Astrocyte of the cerebellum (primary cell): Measurements from ENCODE around the gene PROP1.

ENCODE experiments used
- DNase-seq: peaks from one replicate; pipeline ENCODE4 v3.0.0-alpha.2; 2011; ENCODE audit warnings: low read depth
- H3K4me3 ChIP-seq: 2 replicates; pipeline ENCODE4 v1.5.1; 2011; ENCODE audit warnings: mild to moderate bottlenecking, low read depth, low read length, moderate library complexity
- in situ Hi-C: cut with HindIII; loops from 2 replicates; pipeline ENCODE4 v1.10.0; 2017; ENCODE audit warnings: low sequenced_read_pairs
- TF ChIP-seq, protein P1 (sequence below): IDR thresholded peaks from 2 replicates; pipeline ENCODE4 v1.5.1; 2012; ENCODE audit warnings: low read length, low read depth, moderate library complexity, mild to moderate bottlenecking; ENCODE audit errors: missing control alignments

Gene PROP1

DNA sequence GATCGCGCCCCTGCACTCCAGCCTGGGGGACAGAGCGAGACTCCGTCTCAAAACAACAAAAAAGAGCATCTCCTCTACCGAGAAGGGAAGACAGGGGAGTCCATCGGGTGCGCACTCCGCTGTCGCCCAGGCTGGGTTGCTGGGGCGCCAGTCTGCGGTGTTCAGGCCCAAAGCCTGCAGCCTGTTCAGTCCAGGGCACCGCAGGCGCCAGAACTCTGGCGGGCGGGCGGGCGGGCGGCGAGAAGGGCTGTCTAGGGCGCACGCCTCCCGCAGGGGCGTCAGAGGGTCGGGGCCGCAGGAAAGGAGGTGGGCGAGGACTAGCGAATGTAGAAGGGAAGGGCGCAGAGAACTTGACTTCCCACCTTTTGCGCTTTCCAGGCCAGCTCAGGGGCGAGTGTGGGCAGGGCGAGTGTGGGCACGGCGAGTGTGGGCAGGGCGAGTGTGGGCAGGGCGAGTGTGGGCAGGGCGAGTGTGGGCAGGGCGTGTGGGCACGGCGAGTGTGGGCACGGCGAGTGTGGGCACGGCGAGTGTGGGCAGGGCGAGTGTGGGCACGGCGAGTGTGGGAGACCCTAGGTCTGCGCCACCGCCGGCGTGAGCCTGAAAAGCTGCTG is 10.5 kb downstream of the PROP1 start:
- H3K4me3 ChIP-seq: no peak overlapping the region
- in situ Hi-C loops: no loop called here
- DNase-seq: no peak
- TF ChIP-seq, protein P1, sequence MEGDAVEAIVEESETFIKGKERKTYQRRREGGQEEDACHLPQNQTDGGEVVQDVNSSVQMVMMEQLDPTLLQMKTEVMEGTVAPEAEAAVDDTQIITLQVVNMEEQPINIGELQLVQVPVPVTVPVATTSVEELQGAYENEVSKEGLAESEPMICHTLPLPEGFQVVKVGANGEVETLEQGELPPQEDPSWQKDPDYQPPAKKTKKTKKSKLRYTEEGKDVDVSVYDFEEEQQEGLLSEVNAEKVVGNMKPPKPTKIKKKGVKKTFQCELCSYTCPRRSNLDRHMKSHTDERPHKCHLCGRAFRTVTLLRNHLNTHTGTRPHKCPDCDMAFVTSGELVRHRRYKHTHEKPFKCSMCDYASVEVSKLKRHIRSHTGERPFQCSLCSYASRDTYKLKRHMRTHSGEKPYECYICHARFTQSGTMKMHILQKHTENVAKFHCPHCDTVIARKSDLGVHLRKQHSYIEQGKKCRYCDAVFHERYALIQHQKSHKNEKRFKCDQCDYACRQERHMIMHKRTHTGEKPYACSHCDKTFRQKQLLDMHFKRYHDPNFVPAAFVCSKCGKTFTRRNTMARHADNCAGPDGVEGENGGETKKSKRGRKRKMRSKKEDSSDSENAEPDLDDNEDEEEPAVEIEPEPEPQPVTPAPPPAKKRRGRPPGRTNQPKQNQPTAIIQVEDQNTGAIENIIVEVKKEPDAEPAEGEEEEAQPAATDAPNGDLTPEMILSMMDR: no peak

DNA sequence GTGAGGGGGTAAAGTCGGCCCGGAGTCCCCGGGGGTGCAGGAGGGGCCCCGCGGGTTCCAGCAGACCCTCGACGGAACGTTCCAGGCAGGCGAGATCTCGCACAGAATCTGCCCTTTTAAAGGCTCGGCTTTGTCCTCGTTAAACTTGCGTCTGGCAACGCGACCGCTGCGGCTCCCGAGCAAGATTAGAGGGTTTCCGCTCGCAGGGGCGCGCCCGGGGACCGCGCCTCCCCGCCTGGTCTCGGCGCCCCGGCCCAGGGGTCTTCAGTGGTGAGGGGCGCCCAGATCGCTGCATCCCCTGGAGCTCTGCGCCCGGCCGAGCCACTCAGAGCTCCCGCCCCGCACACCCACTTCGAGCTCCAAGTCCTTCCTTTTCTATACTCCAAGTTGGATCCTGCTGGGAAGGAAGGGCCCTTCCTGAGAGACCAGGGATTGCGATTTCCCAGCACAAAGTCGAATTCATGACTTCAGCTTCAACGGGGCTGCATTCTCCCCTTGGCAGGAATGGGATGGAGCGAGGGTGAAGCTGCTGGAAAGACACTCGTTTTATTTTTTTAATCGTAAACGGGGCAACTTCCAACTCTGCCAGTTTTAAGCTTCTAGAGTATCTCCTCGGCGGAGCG is 11.3 kb downstream of the PROP1 start:
- in situ Hi-C loops: no loop called here
- DNase-seq: no peak
- H3K4me3 ChIP-seq: no peak overlapping the region
- TF ChIP-seq, protein P1: no peak

DNA sequence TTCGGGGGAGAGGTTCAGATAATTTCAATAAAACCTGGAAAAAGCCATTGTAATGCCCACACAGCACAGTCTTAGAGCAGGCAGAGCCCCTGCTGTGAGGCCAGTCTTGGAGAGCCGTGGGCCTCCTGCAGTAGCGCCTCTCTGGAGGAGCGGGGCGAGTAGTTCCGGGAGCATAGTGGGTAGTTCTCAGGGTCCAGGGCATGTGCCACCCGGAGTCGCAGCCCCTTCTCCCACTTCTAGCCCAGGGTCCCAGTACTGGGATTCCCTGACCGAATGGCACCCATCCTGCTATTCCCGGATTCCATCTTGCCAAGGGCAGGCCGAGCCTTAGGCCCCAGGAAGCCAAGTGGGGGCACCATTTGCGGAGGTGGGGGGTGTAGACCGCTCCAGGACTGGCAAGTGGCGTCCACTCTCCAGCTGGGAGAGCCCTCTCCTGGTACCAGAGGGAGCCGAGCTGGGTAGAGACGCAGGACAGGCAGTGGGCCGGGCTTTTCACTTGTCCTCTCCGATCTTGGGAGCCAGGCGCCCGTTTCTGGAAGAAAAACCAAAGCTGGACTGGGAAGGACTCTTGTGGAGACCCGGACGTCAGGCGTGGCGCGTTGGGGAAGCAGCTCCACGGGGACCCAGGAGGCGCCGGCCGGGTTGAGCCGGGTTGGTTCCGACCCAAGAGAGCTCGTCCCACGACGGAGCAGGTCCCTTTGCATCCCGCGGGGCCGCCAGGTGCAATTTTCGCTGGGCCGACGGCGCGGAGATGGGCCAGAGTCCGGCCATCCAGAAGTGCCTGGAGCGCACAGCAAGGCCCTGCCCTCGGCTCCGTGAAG is 12.1 kb downstream of the PROP1 start:
- TF ChIP-seq, protein P1: no peak
- in situ Hi-C loops: no loop called here
- DNase-seq: no peak
- H3K4me3 ChIP-seq: no peak overlapping the region

DNA sequence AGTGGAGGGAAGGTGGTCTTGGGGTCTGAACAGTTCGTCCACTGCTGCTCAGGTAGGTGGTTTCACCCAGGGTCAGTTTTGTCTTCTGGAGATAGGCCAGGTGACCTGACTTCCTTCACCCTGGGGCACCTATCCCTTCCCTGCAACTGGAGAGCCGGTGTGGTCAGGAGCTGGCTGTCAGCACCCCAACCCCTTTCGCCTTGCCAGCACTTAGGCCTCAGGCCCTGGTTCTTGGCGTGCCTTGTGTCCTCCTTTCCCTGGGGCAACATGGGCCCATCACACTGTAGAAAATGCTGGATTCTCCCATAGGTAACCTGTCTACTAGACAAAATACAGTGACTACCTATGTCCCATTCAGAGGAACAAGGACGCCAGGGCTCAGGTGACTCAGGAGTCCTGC is 13.1 kb downstream of the PROP1 start:
- no peak overlapping the region for H3K4me3 ChIP-seq
- no peak for DNase-seq
- in situ Hi-C loops: no loop called here
- TF ChIP-seq, protein P1: no peak

DNA sequence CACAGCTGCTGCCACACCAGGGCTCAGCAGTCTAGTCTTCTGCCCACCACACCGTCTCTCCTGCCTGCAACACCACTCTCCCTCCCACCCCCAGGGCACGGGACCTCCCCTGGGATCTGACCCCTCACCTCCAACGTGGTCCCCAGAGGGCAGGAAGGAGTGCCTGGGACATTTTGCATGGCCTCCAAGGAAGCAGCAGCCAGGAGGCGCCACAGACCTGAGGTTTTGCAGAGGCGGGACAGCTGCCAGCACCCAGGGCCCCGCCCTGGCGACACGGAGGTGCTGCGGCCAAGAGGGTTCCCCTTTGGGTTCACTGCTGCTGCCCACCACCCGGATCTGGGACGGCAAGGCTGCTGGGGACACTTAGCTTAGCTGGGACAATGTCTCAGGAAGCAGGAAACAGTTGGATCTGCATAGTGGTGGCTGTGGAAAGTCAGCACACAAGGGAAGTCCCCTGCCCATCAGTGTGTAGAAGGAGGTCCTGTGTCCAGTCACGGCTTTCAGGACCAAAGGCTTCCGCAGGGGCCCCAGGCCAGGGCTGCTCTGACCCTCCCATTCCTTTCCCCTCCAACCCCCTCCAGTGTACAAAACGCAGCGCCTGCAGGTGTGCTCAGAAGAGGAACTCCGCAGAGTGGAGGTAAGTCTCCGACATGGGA is 13.8 kb downstream of the PROP1 start:
- in situ Hi-C loops: no loop called here
- no peak overlapping the region for H3K4me3 ChIP-seq
- DNase-seq: no peak
- TF ChIP-seq, protein P1: no peak

DNA sequence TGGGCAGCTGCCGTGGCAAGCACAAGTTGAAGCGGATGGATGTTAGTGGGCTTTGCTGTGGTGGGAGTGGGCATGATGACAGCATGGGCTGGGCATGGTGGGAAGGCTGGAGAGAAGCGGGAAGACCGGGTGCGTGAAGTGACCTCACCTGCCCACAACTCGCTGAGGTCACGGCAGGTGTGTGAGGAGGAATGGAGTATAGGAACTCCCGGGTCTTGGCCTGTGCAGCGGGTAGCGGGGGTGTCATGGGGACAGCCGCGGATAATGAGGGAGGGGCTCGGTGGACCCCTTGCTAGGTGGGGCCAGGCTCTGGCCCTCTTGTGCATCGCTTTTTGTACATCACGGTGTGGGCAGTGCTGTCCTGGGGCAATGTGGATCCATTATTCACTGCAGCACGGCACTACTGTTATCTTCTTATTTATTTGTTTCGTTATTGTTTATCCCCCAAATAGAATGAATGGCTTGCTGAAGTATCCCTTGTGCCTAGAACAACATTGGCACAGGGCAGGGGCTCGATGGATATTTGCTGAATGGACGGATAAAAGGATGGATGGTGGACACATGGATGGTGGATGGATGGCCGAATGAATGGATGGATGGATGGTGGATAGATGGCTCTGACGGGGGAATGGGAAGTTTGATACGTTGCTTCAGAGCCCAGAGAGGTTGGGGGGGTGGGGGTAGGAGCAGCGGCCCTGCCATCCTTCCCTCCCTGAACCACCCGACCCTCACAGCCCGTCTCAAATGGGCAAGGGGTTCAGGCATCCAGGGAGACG is 14.6 kb downstream of the PROP1 start:
- in situ Hi-C loops: no loop called here
- TF ChIP-seq, protein P1: no peak

More for the DNA sequence above, 14.6 kb downstream of the PROP1 start:
- no peak overlapping the region for H3K4me3 ChIP-seq
- DNase-seq: no peak
